Transverse colon (tissue), 4 donors: ENCODE measurements around the gene SPEM2.

Source experiments
- EP300 ChIP-seq: sonication (generic); formaldehyde crosslinking; IDR thresholded peaks from one replicate; pipeline ENCODE4 v1.6.1; 2017; ENCODE audit warnings: antibody characterized with exemption, low read depth
- POLR2A ChIP-seq: fragments of 450-650 bp; IDR thresholded peaks from one replicate; pipeline ENCODE4 v1.6.1; 2016; ENCODE audit warnings: antibody characterized with exemption, mild to moderate bottlenecking, moderate library complexity
- POLR2AphosphoS5 ChIP-seq, 3 donors: sonication (generic); formaldehyde crosslinking; IDR thresholded peaks; one replicate each; pipeline ENCODE4 v1.6.1; 2016; ENCODE audit warnings: antibody characterized with exemption in 3 of 3
- TF ChIP-seq, protein P1 (sequence below), 5 experiments: fragments of 200-600 bp in 3 of 5; fragments of 450-650 bp in 2 of 5; sonication (generic) in 3 of 5; IDR thresholded peaks; 1 replicate in 2 of 5; 2 replicates in 3 of 5; pipeline ENCODE4 v1.5.1; 2016 to 2017; ENCODE audit warnings: antibody characterized with exemption in 5 of 5, inconsistent platforms in 3 of 5, mild to moderate bottlenecking in 2 of 5, moderate library complexity in 1 of 5

DNA sequence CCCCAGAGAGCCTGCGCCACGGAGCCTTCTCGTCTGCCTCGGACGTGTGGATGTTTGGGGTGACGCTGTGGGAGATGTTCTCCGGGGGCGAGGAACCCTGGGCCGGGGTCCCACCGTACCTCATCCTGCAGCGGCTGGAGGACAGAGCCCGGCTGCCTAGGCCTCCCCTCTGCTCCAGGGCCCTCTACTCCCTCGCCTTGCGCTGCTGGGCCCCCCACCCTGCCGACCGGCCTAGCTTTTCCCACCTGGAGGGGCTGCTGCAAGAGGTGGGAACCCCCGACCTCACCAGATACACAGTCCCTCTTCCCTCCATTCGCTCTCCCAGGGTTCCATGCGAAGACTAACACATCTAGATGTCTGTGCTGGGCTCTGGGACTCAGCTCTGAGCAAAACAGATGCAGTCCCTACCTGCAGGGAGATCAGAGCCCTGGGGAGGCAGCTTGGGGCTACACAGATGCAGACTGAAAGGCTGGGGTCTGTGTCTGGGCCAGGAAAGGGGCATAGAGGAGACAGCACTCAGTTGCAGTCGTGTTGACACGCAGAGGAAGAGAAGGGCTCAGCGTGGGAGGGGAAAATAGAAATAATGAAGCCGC, 40.8 kb upstream of the SPEM2 start:
- TF ChIP-seq EP300 (no peak), POLR2A (no peak), POLR2AphosphoS5 (IDR thresholded peaks at IDR 0.05) (no peak)
- TF ChIP-seq, protein P1, sequence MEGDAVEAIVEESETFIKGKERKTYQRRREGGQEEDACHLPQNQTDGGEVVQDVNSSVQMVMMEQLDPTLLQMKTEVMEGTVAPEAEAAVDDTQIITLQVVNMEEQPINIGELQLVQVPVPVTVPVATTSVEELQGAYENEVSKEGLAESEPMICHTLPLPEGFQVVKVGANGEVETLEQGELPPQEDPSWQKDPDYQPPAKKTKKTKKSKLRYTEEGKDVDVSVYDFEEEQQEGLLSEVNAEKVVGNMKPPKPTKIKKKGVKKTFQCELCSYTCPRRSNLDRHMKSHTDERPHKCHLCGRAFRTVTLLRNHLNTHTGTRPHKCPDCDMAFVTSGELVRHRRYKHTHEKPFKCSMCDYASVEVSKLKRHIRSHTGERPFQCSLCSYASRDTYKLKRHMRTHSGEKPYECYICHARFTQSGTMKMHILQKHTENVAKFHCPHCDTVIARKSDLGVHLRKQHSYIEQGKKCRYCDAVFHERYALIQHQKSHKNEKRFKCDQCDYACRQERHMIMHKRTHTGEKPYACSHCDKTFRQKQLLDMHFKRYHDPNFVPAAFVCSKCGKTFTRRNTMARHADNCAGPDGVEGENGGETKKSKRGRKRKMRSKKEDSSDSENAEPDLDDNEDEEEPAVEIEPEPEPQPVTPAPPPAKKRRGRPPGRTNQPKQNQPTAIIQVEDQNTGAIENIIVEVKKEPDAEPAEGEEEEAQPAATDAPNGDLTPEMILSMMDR (IDR thresholded peaks at IDR 0.05): no peak
